ENCODE measurements around the gene TNFAIP8L1. TPM values are rescaled to one million over a fixed set of nuclear protein-coding genes. Genes with fewer than 3 reads are reported as not detected.
A peak's percentile ranks its signal among the peaks of the same experiment; 100 is the strongest.

Gene TNFAIP8L1
- total RNA-seq, 1 donor from 2014 or later: 3.0 TPM

GRCh38 chr19:4693471-4694121, 54.3 kb downstream of the TNFAIP8L1 start:
- Histone ChIP-seq H3K9me3 (ENCODE audit: insufficient read depth, low read depth, low read length) (no peaks in the 10 kb centered on the region), H3K4me3 (ENCODE audit: insufficient read depth, low read depth, low read length) (no peak overlapping the region), H3K9ac (ENCODE audit: low read length) (peak overlapping the region; percentile 70), H3K36me3 (ENCODE audit: insufficient read depth, low read length) (peaks cover 39% of the 10 kb centered on the region), H3K27ac (ENCODE audit: low read depth, low read length) (peak overlapping the region; percentile 91), H3K4me2 (ENCODE audit: low read length) (peak overlapping the region; percentile 69), H3K4me1 (ENCODE audit: insufficient read depth, low read length) (peaks cover 34% of the 10 kb centered on the region), H4K20me1 (ENCODE audit: insufficient read depth, low read length) (no peaks in the 10 kb centered on the region), H3K27me3 (ENCODE audit: insufficient read depth, low read length) (no peaks in the 10 kb centered on the region), H3K79me2 (ENCODE audit: insufficient read depth, low read length) (peaks cover 15% of the 10 kb centered on the region), H2AFZ (ENCODE audit: low read depth, low read length) (no peak overlapping the region)
- H3K27ac Mint-ChIP-seq (ENCODE audit: unreplicated experiment): peak overlapping the region; percentile 84
- no peak for TF ChIP-seq EZH2 (IDR thresholded peaks at IDR 0.05; ENCODE audit: insufficient read depth, low read length)
- TF ChIP-seq CTCF (IDR thresholded peaks at IDR 0.05; ENCODE audit: insufficient read depth, low read depth, low read length): no peak
- no peak for DNase-seq (ENCODE audit: low read depth)
- H3K4me3 Mint-ChIP-seq (ENCODE audit: unreplicated experiment): no peak overlapping the region
- no peak for FAIRE-seq
- no peaks in the 10 kb centered on the region for H3K27me3 Mint-ChIP-seq (ENCODE audit: low read depth, unreplicated experiment)
- H3K9me3 Mint-ChIP-seq (ENCODE audit: unreplicated experiment): no peaks in the 10 kb centered on the region
- peaks cover 20% of the 10 kb centered on the region for H3K36me3 Mint-ChIP-seq (ENCODE audit: low read depth, unreplicated experiment)
- peaks cover 13% of the 10 kb centered on the region for H3K4me1 Mint-ChIP-seq (ENCODE audit: low read depth, unreplicated experiment)

- Histone ChIP-seq H3K4me3 (ENCODE audit: insufficient read depth, low read depth, low read length) (no peak overlapping the region), H3K79me2 (ENCODE audit: insufficient read depth, low read length) (peaks cover 15% of the 10 kb centered on the region), H3K4me1 (ENCODE audit: insufficient read depth, low read length) (peaks cover 34% of the 10 kb centered on the region), H3K9ac (ENCODE audit: low read length) (peak overlapping the region; percentile 70), H3K4me2 (ENCODE audit: low read length) (peak overlapping the region; percentile 69), H3K9me3 (ENCODE audit: insufficient read depth, low read depth, low read length) (no peaks in the 10 kb centered on the region), H2AFZ (ENCODE audit: low read depth, low read length) (peak overlapping the region; percentile 8), H4K20me1 (ENCODE audit: insufficient read depth, low read length) (no peaks in the 10 kb centered on the region), H3K27ac (ENCODE audit: low read depth, low read length) (peak overlapping the region; percentile 91), H3K27me3 (ENCODE audit: insufficient read depth, low read length) (no peaks in the 10 kb centered on the region), H3K36me3 (ENCODE audit: insufficient read depth, low read length) (peaks cover 37% of the 10 kb centered on the region)
- Mint-ChIP-seq H3K27me3 (ENCODE audit: low read depth, unreplicated experiment) (no peaks in the 10 kb centered on the region), H3K9me3 (ENCODE audit: unreplicated experiment) (no peaks in the 10 kb centered on the region), H3K27ac (ENCODE audit: unreplicated experiment) (peak overlapping the region; percentile 84), H3K4me1 (ENCODE audit: low read depth, unreplicated experiment) (peaks cover 13% of the 10 kb centered on the region), H3K4me3 (ENCODE audit: unreplicated experiment) (peak overlapping the region; percentile 69), H3K36me3 (ENCODE audit: low read depth, unreplicated experiment) (peaks cover 22% of the 10 kb centered on the region)
- FAIRE-seq (peak; percentile 89), DNase-seq (ENCODE audit: low read depth) (peak; percentile 97)
- TF ChIP-seq EZH2 (IDR thresholded peaks at IDR 0.05; ENCODE audit: insufficient read depth, low read length) (no peak), CTCF (IDR thresholded peaks at IDR 0.05; ENCODE audit: insufficient read depth, low read depth, low read length) (no peak)
These were observed 55.1 kb downstream of the TNFAIP8L1 start for GRCh38 chr19:4694211-4694987.

Data from astrocyte (in vitro differentiated cells and primary cell).